Heart left ventricle (tissue), 16 donors: ENCODE data around the gene NEUROG2. TPM values are rescaled to one million over a fixed set of nuclear protein-coding genes. Genes with fewer than 3 reads are reported as not detected.
"Not testable (repeated sequence)": the region's sequence is repeated elsewhere in the genome, so short reads cannot be mapped to it uniquely, and the experiment has no call there.

Experiments used
- ATAC-seq, 4 donors: fragments of 200-7000 bp; cut with Tn5 transposase; one replicate each; pipeline ENCODE4 v1.9.1; 2020 to 2022; ENCODE audit warnings: moderate library complexity in 4 of 4, mild to moderate bottlenecking in 3 of 4, moderate number of reproducible peaks in 1 of 4
- DNase-seq, 5 donors: peaks; one replicate each; pipeline ENCODE4 v3.0.0-alpha.2; 2020
- H3K27ac ChIP-seq, 12 donors: fragments of 200-600 bp; sonication (generic) in 4 of 12; one replicate each; pipeline versions ENCODE4 v1.5.0 to v1.8.0; 2016 to 2022; ENCODE audit warnings: mild to moderate bottlenecking in 2 of 12
- H3K27me3 ChIP-seq, 9 donors: fragments of 200-600 bp; sonication (generic) in 2 of 9; one replicate each; pipeline versions ENCODE4 v1.5.1 to v1.8.0; 2016 to 2022; ENCODE audit warnings: mild to moderate bottlenecking in 3 of 9
- H3K36me3 ChIP-seq, 9 donors: fragments of 200-600 bp; sonication (generic) in 2 of 9; one replicate each; pipeline versions ENCODE4 v1.5.0 to v1.8.0; 2018 to 2022; ENCODE audit warnings: mild to moderate bottlenecking in 2 of 9
- H3K4me1 ChIP-seq, 12 donors: fragments of 200-600 bp; sonication (generic) in 4 of 12; one replicate each; pipeline versions ENCODE4 v1.5.0 to v1.8.0; 2016 to 2022; ENCODE audit warnings: mild to moderate bottlenecking in 3 of 12
- H3K4me3 ChIP-seq, 12 donors: fragments of 200-600 bp; sonication (generic) in 4 of 12; one replicate each; pipeline versions ENCODE4 v1.5.0 to v1.8.0; 2017 to 2022; ENCODE audit warnings: mild to moderate bottlenecking in 9 of 12, moderate library complexity in 4 of 12
- H3K9me3 ChIP-seq, 12 donors: fragments of 200-600 bp; sonication (generic) in 4 of 12; one replicate each; pipeline versions ENCODE4 v1.5.0 to v1.8.0; 2016 to 2022; ENCODE audit warnings: mild to moderate bottlenecking in 1 of 12
- POLR2A ChIP-seq, 2 donors: fragments of 450-650 bp; IDR thresholded peaks; one replicate each; pipeline ENCODE4 v1.6.1; 2017; ENCODE audit warnings: antibody characterized with exemption in 2 of 2, mild to moderate bottlenecking in 2 of 2, moderate library complexity in 2 of 2
- WGBS, 4 donors: extraction: QIAGEN DNeasy Blood & Tissue Kit in 2 of 4; methylation state at CpG; one replicate each; pipeline versions ENCODE4 v1.1.5 to v1.1.7; 2013 to 2018; 5-methylcytosine and 5-hydroxymethylcytosine counted together
- intact Hi-C, 10 donors: fragments of 100-400 bp; cut with DNase I; formaldehyde crosslinking; loops; one replicate each; pipeline versions ENCODE4 v1.11.1 to v1.14.2; 2022
- polyA plus RNA-seq, 2 donors: library from polyadenylated mRNA; stranded (reverse); fragments of 200-250 nt; gene quantifications; one replicate each; pipeline ENCODE4 v1.2.3, GENCODE V29; 2013
- total RNA-seq, 9 donors: library from RNA; depleted of rRNA in 2 of 9; stranded (reverse); fragments of >200 nt in 2 of 9; fragmentation: NEBNext Ultra II Directional in 3 of 9; extraction: Animal tissue kit (Norgen Biotek cat#: 25700) in 3 of 9; gene quantifications; one replicate each; pipeline versions ENCODE4 v1.1.0 to v1.2.4, GENCODE V29; 2016 to 2023
- TF ChIP-seq, protein P1 (sequence below), 12 donors: fragments of 200-600 bp; sonication (generic) in 4 of 12; IDR thresholded peaks; one replicate each; pipeline versions ENCODE4 v1.5.0 to v1.8.0; 2018 to 2022; ENCODE audit warnings: antibody characterized with exemption in 12 of 12, mild to moderate bottlenecking in 5 of 12
- donor health status: ischemic (EF 13 %, LVEDD 7.1; RV severe dilation, severe dysfunction).
- donor health status: healthy with polysubstance abuse.
- donor health status: DM: no; HTN: yes; CAD: no.
- donor health status: DM: no; HTN: no; CAD: no.
- donor health status: ischemic (EF 25% LVEDD 6.9; RV normal size, moderate dysfunction).
- donor health status: ischemic (EF 25% LVEDD 5.7; RV mildly dilated, moderate dysfunction).
- donor health status: healthy.
- donor health status: DM: yes; HTN: yes; CAD: no.
- donor health status: ischemic (EF 35%, LVEDD 5.7; RV mildly dilated, moderate dysfunction).
- donor health status: nonischemic (EF 11% LVEDD 7.7; RV severe dilation, severe dysfunction).
- donor health status: DM: yes; HTN: yes; CAD: no.
- donor health status: PGD.
- donor health status: ischemic (EF 29% LVEDD 5.4; RV normal size, mild dysfunction).
- donor health status: nonischemic (EF 23%, LVEDD 6.1; RV moderate dilation, normal function).

NEUROG2 gene
- total and polyA plus RNA-seq, 11 donors = not detected

DNA sequence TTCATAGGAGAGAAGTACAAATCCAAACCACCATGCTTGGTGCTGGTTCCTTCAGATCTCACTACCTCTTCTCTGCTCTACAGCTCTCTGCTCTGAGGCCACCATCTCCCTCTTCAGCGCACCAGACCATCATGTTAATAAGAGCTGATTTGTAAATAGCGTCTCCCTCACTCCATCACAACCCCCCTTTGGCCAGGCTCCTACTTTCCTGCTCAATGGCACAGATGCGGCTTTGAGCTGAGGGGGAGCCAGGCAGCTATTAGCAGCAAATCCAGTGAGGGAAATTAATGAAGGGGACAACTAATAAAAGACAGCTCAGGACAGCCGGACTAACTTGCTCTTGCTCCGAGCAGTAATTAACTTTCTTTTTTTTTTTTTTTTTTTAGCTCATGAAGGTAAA is 13.1 kb downstream of the NEUROG2 start:
- WGBS, 4 donors = 70 to 75% (median 74%) methylated on average over 5 of the region's 5 CpGs
- Histone ChIP-seq H3K27ac (no peak overlapping the region), H3K27me3 (peaks cover 3 to 76% (median 31%) of the 10 kb centered on the region in 9 donors), H3K36me3 (no peaks in the 10 kb centered on the region), H3K4me1 (no peaks in the 10 kb centered on the region), H3K9me3 (peaks cover 0 to 4% (median 0%) of the 10 kb centered on the region in 12 donors), H3K4me3 (no peak overlapping the region)
- intact Hi-C loops = no loop called here
- no peak for DNase-seq
- no peak for TF ChIP-seq POLR2A (IDR thresholded peaks at IDR 0.05)
- TF ChIP-seq, protein P1, sequence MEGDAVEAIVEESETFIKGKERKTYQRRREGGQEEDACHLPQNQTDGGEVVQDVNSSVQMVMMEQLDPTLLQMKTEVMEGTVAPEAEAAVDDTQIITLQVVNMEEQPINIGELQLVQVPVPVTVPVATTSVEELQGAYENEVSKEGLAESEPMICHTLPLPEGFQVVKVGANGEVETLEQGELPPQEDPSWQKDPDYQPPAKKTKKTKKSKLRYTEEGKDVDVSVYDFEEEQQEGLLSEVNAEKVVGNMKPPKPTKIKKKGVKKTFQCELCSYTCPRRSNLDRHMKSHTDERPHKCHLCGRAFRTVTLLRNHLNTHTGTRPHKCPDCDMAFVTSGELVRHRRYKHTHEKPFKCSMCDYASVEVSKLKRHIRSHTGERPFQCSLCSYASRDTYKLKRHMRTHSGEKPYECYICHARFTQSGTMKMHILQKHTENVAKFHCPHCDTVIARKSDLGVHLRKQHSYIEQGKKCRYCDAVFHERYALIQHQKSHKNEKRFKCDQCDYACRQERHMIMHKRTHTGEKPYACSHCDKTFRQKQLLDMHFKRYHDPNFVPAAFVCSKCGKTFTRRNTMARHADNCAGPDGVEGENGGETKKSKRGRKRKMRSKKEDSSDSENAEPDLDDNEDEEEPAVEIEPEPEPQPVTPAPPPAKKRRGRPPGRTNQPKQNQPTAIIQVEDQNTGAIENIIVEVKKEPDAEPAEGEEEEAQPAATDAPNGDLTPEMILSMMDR (IDR thresholded peaks at IDR 0.05) = no peak
- ATAC-seq = no peak

DNA sequence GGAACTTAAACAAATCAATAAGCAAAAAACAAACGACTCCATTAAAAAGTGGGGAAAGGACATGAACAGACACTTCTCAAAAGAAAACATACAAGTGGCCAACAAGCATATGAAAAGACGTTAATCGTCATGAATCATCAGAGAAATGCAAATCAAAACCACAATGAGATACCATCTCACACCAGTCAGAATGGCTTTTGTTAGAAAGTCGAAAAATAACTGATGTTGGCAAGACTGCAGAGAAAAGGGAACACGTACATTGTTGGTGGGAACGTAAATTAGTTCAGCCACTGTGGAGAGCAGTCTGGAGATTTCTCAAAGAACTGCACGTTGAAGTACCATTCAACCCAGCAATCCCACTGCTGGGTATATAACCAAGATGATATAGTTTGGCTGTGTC is 23.7 kb downstream of the NEUROG2 start:
- DNase-seq (no peak), ATAC-seq (no peak)
- Histone ChIP-seq H3K27me3 (peaks cover 0 to 3% (median 0%) of the 10 kb centered on the region in 9 donors), H3K27ac (no peak overlapping the region), H3K4me1 (no peaks in the 10 kb centered on the region), H3K4me3 (no peak overlapping the region), H3K36me3 (no peaks in the 10 kb centered on the region), H3K9me3 (peaks cover 0 to 25% (median 0%) of the 10 kb centered on the region in 12 donors)
- WGBS, 4 donors = 81 to 87% (median 84%) methylated on average over 7 of the region's 7 CpGs
- TF ChIP-seq, protein P1 (IDR thresholded peaks at IDR 0.05) = no peak
- no peak for TF ChIP-seq POLR2A (IDR thresholded peaks at IDR 0.05)
- intact Hi-C loops = no loop called here

DNA sequence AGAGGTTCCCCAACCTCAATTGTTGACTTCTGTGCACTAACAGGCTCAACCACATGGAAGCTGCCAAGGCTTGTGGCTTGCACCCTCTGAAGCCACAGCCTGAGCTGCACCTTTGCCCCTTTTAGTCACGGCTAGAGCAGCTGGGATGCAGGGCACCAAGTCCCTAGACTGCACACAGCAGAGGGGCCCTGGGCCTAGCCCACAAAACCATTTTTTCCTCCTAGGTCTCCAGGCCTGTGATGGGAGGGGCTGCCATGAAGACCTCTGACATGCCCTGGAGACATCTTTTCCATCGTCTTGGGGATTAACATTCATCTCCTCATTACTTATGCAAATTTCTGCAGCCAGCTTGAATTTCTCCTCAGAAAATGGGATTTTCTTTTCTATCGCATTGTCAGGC is 25.2 kb downstream of the NEUROG2 start:
- H3K9me3 ChIP-seq = peaks cover 0 to 25% (median 0%) of the 10 kb centered on the region in 12 donors
- H3K27me3 ChIP-seq, H3K36me3 ChIP-seq, H3K27ac ChIP-seq, DNase-seq, intact Hi-C loops, H3K4me3 ChIP-seq, H3K4me1 ChIP-seq, ATAC-seq: not testable (repeated sequence)
- 79 to 84% (median 81%) methylated on average over 3 of the region's 3 CpGs for WGBS, 4 donors

DNA sequence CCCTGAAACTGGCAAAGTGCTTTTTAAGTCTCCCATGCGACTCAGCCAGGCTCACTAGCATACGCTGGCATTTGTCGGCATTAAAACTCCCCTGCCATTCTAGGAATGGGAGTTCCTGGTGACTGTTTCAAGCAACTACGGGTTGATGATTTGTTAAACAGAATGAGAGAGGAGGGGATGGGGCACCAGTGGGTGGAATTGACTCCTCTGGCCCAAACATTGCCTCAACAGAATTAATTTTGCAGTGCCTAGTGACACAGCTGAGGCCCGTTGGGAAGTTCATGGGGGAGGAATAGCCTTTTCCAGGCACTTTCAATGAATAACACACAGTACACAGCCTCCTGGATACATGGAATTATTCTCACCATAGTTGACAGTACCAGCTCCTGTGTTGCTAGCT is 30.1 kb downstream of the NEUROG2 start:
- Histone ChIP-seq H3K36me3 (no peaks in the 10 kb centered on the region), H3K27me3 (peaks cover 0 to 3% (median 0%) of the 10 kb centered on the region in 9 donors), H3K4me3 (no peak overlapping the region), H3K27ac (no peak overlapping the region), H3K9me3 (peaks cover 0 to 29% (median 10%) of the 10 kb centered on the region in 12 donors), H3K4me1 (no peaks in the 10 kb centered on the region)
- ATAC-seq = no peak
- 47 to 67% (median 55%) methylated on average over 5 of the region's 5 CpGs for WGBS, 4 donors
- no peak for DNase-seq
- no peak for TF ChIP-seq POLR2A (IDR thresholded peaks at IDR 0.05)
- TF ChIP-seq, protein P1 (IDR thresholded peaks at IDR 0.05) = no peak
- intact Hi-C loops = no loop called here

DNA sequence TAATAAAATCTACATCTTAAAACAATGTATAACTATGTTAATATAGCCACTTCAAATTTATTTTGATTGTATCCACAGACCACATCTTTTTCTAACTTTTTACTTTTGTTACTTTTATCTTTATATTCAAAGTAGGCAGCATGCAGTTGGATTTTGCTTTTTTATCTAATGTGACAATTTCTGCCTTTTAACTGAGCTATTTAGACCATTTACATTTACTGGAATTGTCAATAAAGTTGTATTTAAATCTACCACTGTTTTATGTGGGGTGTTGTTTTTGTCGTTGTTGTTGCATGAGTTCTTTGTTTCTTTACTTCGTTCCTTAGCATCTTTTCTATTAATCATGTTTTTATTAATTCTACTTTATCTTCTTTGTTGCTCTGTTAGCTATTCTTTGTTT is 42.0 kb downstream of the NEUROG2 start:
- ATAC-seq (no peak), DNase-seq (no peak)
- intact Hi-C loops = no loop called here
- 90 to 97% (median 95%) methylated on average over 2 of the region's 2 CpGs for WGBS, 4 donors
- peaks cover 0 to 13% (median 0%) of the 10 kb centered on the region in 12 donors for H3K9me3 ChIP-seq
- H3K27ac ChIP-seq = no peak overlapping the region
- no peaks in the 10 kb centered on the region for H3K27me3 ChIP-seq
- no peaks in the 10 kb centered on the region for H3K4me1 ChIP-seq
- H3K36me3 ChIP-seq = no peaks in the 10 kb centered on the region
- TF ChIP-seq, protein P1 (IDR thresholded peaks at IDR 0.05) = no peak
- no peak for TF ChIP-seq POLR2A (IDR thresholded peaks at IDR 0.05)
- H3K4me3 ChIP-seq = no peak overlapping the region
